ENCODE data around the gene AHI1. TPM values are rescaled to one million over a fixed set of nuclear protein-coding genes. Genes with fewer than 3 reads are reported as not detected.

Gene AHI1
- total and polyA plus RNA-seq, 9 donors, result 7.1 to 56.2 (median 26.7) TPM

DNA sequence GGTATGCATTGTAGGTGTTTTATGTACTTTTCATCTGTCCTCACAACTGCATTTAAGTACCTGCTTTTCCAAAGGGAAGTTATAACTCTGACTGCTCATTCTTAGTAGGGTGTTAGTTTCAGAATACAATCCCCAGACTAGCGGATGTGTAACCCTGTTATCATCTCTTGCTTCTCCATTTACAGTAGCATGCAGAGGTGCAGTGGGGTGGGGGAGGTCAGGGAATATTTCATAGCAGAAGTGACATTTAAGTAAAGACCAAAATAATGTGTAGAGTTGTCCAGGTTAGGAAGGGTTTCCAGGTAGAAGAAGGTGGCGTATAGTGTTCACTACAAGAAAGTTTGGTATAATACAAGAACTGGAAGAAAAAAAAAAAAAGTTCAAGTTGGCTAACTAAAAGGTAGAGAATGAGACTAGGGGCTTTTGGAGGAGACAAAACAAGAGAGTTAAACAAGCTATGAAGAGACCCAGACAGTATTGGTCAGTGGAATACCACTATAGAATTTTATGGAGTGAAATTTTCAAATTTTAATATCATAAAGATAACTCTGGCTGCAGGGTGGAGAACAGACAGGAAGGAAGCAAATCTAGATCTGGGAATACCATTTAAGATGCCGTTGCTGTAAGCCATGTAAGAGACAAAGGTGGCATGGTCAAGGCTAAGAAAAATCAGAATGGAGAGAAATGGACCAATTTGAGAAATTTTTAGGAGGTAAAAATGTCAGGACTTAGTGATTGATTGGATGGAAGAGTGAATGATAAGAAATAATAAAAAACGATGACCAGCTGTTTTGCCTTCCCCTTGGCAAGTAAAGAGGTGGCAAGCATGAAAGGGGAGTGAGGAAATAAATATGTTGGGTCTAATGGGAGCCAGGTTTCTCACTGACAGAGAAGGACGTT, 2.2 kb upstream of the AHI1 start:
- TF ChIP-seq EP300 (IDR thresholded peaks at IDR 0.05), result no peak
- no peak for TF ChIP-seq POLR2A (IDR thresholded peaks at IDR 0.05)
- TF ChIP-seq, protein P1, sequence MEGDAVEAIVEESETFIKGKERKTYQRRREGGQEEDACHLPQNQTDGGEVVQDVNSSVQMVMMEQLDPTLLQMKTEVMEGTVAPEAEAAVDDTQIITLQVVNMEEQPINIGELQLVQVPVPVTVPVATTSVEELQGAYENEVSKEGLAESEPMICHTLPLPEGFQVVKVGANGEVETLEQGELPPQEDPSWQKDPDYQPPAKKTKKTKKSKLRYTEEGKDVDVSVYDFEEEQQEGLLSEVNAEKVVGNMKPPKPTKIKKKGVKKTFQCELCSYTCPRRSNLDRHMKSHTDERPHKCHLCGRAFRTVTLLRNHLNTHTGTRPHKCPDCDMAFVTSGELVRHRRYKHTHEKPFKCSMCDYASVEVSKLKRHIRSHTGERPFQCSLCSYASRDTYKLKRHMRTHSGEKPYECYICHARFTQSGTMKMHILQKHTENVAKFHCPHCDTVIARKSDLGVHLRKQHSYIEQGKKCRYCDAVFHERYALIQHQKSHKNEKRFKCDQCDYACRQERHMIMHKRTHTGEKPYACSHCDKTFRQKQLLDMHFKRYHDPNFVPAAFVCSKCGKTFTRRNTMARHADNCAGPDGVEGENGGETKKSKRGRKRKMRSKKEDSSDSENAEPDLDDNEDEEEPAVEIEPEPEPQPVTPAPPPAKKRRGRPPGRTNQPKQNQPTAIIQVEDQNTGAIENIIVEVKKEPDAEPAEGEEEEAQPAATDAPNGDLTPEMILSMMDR (IDR thresholded peaks at IDR 0.05), result no peak
- peaks cover 2% of the 10 kb centered on the region for H3K4me1 ChIP-seq (ENCODE audit: insufficient read depth)
- intact Hi-C loops (cut with DNase I), result loop anchor here in 1 of 4 donors (2.0 kb wide), 1 partner anchor 789 kb away; the partner anchor contains the start of gene BCLAF1
- no peak for DNase-seq
- 79 to 85% (median 81%) methylated on average over 5 of the region's 5 CpGs for WGBS, 3 donors
- H3K4me3 ChIP-seq, result no peak overlapping the region
- H3K27me3 ChIP-seq, result no peaks in the 10 kb centered on the region
- no peak overlapping the region for H3K27ac ChIP-seq
- H3K36me3 ChIP-seq, result no peaks in the 10 kb centered on the region
- H3K9me3 ChIP-seq, result no peaks in the 10 kb centered on the region

DNA sequence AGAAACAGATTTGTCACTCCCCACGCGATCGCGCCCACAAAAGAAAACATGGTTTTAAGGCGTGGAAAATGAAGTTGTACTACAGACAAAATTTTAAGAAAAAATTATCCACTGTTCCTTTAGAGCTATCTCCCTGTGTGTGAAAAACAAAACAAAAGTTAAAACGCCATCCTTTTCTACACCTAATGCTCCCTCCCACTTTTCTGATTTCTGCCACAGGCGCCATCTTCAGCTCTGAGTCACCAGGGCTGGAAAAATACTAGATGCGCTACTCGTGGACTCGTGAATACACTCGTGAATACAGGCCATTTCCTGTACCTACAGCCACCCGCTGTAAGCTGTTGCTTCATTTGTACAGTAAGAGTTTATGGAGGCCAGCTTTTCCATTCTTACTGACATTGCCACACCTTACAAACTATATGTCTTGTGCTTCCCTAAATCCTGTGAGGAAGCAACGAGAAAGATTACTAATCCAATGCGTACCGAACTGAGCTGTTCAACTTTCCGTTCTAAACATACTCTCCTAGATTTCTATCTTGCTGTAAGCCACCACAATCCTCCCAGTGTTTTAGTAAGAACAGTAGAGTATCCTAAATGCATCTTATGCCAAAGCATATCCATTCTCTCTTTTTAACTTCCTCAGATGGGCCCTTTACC, 773 bp upstream of the AHI1 start:
- intact Hi-C loops (cut with DNase I), result loop anchor here in 1 of 4 donors (2.0 kb wide), 1 partner anchor 790 kb away; the partner anchor contains the start of gene BCLAF1
- Histone ChIP-seq H3K4me1 (ENCODE audit: insufficient read depth) (peaks cover 2% of the 10 kb centered on the region), H3K27me3 (no peaks in the 10 kb centered on the region), H3K4me3 (peak overlapping the region; percentile 73), H3K27ac (peak overlapping the region; percentile 92 to 96), H3K9me3 (no peaks in the 10 kb centered on the region), H3K36me3 (no peaks in the 10 kb centered on the region)
- TF ChIP-seq, protein P1 (IDR thresholded peaks at IDR 0.05), result no peak
- peak; percentile 11 for TF ChIP-seq POLR2A (IDR thresholded peaks at IDR 0.05)
- peak; percentile 55 to 81 (median 63) for DNase-seq
- 1% methylated on average over 16 of the region's 16 CpGs for WGBS, 3 donors

DNA sequence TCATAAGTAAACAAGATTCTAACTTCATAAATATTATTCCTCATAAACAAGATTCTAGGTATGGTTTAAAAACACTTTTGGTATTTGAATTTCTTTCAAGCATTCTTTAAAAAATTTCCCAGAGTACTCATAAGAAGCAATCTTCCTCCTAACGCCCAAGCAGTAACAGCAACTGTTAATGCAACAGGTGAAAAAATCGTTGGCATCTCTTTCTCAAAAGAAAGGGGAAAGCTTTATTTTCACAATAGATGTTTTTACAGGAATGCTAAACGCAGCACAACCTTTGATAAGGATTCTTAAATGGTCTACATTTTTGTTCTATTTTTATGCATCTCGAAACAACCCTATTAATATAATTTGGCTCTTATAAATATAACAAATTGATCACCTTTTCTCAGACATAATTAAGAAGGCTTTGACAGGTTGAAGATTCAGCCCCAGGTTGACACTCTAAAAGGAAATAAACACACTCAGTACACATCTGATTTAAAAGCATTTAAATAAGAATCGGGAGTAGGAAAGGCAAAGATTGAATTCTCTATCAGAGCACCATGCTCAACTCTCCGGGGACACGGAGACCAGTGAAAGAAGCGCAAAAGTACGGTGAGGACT, 634 bp downstream of the AHI1 start:
- H3K9me3 ChIP-seq, result no peaks in the 10 kb centered on the region
- peak overlapping the region; percentile 73 for H3K4me3 ChIP-seq
- intact Hi-C loops (cut with DNase I), result no loop called here
- TF ChIP-seq, protein P1 (IDR thresholded peaks at IDR 0.05), result no peak
- TF ChIP-seq EP300 (IDR thresholded peaks at IDR 0.05) (no peak), POLR2A (IDR thresholded peaks at IDR 0.05) (no peak)
- DNase-seq, result no peak
- H3K36me3 ChIP-seq, result no peaks in the 10 kb centered on the region
- H3K4me1 ChIP-seq (ENCODE audit: insufficient read depth), result peaks cover 2% of the 10 kb centered on the region
- 0 to 1% (median 1%) methylated on average over 9 of the region's 9 CpGs for WGBS, 3 donors
- peak overlapping the region; percentile 92 to 96 for H3K27ac ChIP-seq
- no peaks in the 10 kb centered on the region for H3K27me3 ChIP-seq

GRCh38 chr6:135493218-135493961, 4.2 kb downstream of the AHI1 start:
- intact Hi-C loops (cut with DNase I), result no loop called here
- no peak for TF ChIP-seq EP300 (IDR thresholded peaks at IDR 0.05)
- DNase-seq, result no peak
- H3K27ac ChIP-seq, result no peak overlapping the region
- no peaks in the 10 kb centered on the region for H3K9me3 ChIP-seq
- peaks cover 2% of the 10 kb centered on the region for H3K4me1 ChIP-seq (ENCODE audit: insufficient read depth)
- H3K27me3 ChIP-seq, result no peaks in the 10 kb centered on the region
- no peaks in the 10 kb centered on the region for H3K36me3 ChIP-seq
- H3K4me3 ChIP-seq, result no peak overlapping the region
- 94 to 97% (median 97%) methylated on average over 10 of the region's 10 CpGs for WGBS, 3 donors

Measured in ovary (tissue), 9 donors.